ENCODE measurements around the gene ARSB.
"Not testable (repeated sequence)": the region's sequence is repeated elsewhere in the genome, so short reads cannot be mapped to it uniquely, and the experiment has no call there.

The ARSB gene

DNA sequence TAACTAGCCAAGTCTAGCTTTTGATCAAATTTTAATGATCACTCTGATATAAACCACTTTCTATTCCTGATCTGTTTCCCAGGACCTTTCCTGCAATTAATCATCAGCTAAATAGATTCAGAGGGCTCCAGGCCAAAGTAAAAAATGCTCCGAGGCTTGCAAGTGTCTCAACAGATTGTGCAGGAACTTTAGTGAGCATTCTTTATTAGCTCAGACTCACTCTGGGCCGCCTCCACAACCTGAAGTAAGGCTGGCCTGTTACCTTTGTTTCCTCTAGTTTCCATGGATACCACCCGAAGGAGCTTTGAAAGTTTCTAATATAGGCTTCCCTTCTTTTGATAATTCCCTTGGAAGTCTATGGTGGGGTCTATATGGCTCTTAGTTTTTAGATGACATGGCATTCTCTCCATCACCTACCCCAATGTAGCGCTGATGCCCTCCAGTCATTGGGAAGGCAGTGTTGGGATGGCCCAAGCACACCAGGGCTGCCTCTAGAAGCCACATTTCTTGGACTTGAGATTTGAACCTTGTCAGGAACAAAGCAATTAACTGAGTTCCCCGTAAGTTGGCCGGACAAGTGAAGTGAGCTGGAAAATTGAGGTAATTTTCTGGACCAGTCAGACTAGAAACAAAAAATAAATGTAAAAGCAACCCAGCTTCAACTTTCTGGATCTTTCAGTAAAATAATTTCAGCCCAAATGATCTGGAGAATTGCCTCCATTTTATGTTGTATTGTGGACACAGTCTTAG lies 238.9 kb downstream of the ARSB start:
- DNase-seq: no peak

DNA sequence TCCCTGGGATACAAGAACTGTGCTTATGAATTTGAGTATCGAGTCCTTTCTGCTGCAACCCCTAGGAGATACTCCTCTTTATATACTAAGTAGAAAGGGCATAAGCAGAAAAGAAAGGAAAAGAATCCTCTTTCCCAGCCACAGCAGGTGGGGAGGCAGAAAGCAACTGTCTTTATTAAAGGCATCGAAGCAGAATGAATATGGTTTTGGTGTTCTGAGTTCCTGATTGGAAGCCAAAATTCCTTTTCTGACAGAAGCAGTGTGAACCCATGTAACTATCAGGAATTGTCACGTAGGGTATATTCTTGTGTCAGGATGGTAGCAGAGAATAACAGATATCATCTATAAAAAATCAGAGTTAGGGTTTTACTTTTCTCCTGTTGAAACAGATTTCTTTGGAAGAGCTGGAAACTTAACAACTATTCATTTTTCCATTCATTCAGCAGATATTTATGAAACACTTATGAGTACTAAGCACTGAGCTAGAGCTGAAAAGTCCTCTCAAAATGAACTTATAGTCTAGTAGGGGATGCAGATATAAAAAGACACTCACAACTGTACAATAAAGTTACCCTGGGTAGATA lies 240.1 kb downstream of the ARSB start:
- DNase-seq: no peak

- no peak for DNase-seq
Observed at GRCh38 chr5:78741019-78741418, 244.1 kb downstream of the ARSB start.

DNA sequence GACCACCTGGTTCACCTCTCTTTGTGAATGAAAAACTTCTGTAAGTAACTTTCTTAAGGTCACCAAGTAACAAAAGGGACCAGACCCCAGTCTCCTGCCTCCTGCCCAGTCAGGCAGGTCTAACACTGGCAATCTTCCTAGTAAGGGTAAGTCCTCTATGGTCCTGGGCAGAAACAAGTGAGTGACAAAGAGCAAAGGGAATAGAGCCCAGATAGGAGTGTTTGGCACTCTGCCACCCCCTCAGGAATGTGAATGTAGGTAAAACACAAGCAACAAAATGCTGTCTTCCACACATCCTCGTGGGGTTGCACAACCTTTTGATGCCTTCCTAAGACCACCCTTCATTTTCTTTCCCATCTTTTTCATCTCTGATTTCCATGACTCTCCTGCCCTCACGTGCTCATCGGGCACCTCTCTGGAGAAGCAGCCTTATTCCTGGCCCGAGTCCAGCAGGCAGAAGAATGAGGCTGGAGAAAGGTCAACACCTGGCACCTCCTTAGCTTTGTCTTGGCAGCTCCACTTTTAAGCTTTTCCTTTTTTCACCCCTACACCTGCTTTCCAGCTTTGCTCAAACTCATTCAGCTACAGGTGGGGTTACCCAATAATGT lies 246.3 kb downstream of the ARSB start:
- DNase-seq: no peak

GRCh38 chr5:78738104-78738503 lies 247.0 kb downstream of the ARSB start:
- no peak for DNase-seq

- DNase-seq: no peak
Observed at GRCh38 chr5:78735834-78736463, 249.2 kb downstream of the ARSB start.

DNA sequence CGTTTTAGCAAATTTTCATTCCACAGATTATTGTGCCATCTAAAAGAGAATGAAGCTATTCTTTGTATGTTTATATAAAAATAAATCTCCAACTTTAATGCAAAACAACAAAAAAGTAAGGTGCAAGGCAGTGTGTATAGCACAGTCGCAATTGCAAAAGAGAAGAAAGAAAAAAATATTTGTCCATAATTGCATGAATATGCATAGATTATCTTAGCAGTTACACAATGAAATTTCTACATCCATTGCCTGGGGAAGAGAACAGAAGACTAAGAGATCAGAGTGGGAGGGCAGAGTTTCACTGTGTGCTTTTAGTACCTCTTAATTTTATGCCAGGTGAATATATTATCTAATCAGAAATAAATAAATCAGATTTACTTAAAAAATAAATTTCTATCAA lies 250.2 kb downstream of the ARSB start:
- no peak for DNase-seq

- no peak for DNase-seq
Observed at GRCh38 chr5:78734094-78734845, 250.8 kb downstream of the ARSB start.

GRCh38 chr5:78732721-78733120 lies 252.4 kb downstream of the ARSB start:
- not testable (repeated sequence) for DNase-seq

DNA sequence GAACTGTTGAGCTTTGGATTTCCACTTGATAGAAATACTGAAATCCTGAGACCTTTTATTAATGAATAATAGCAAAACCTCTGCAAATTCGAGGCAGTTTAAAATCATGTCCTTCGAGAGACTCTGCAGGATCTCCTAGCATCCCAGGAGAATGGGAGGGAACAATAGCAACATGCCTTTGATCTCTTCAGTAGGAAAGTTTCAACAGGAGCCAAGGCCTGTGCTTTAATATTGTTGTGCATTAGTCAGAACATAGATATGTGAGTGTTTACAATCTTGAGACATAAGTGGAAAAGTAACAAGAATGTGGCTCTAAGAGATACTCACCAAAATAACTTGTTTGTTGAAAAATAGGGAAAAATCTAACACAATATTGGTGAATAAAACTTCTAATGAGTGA lies 253.2 kb downstream of the ARSB start:
- DNase-seq: no peak

DNA sequence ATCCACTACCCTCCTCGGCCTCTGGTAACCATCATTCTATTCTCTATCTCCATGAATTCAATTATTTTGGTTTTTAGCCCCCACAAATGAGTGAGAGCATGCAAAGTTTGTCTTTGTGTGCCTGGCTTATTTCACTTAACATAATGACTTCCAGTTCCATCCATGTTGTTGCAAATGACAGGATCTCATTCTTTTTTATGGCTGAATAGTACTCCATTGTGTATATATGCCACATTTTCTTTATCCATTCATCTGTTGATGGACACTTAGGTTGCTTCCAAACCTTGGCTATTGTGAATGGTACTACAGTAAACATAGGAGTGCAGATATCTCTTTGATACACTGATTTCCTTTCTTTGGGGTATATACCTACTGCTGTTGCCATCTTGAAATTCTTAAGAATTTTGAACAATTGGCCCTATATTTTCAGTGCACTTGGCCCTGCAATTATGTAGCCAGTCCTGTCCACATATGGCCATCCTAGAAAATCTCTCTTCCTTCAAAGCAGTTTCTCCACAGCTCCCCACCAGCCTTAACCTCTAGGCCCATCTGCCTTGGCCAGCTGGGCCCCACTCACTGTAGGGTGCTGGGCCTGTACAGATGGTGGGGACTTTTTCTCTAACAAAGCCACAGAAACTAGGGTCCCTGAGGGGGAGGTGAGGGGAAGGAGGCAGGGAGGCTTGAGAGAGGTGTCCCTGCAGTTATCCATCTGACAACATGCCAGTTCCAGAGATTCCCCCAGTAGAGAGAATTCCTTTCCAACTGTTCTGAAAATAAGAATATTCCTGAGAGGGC lies 254.6 kb downstream of the ARSB start:
- DNase-seq: no peak

DNA sequence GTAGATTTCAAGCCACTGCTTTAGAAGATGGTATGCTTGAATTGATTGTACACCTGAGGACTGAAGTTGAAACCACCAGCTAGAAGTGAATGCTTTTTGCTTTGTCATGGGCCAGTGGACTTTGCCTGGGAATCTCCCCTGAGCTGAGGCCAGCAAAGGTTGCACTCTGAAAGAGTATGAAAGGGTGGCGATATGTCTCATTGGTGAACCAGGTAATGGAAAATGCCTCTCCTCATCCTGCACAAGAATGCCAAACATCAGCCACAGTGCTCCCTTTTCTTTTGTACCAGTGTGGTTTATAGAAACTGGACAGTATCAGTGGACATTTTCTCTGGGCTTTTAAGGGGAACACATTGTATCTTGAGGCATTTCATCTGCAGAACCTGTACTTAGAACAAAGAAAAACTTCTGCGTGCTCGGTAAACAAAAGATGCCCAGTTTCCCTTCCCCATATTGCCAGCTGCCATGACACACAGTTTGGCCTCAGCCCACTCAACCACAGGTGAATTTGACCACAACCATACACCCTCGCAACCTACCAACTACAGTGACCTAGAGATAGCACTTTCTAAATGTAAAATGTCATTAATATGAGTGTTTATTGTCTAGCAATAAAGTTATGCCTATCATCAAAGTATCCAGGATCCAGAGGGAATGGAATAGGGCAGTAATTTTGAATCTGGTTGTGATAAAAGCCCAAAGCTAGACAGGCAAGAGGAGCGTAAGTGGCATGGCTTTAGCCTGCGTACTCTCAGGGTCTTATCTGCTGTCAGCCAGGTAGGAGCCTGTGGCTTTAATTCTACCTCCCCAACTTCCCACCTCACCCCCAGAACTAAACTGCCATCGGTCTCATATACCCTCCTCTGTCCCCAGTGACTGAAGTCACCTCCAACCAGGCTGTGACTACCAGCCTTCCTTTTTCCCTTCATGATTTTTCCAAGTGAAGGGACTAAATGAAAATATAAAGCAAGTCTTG lies 257.0 kb downstream of the ARSB start:
- no peak for DNase-seq

All from NCI-H187 (cell line).